Panc1 (cell line): ENCODE results near the gene NMNAT3.

ENCODE experiments used
- TCF7L2 ChIP-seq: IDR thresholded peaks from 2 replicates; pipeline ENCODE4 v1.6.1; 2011; ENCODE audit warnings: mild to moderate bottlenecking, low read depth, low read length, inconsistent platforms
- TF ChIP-seq, protein P1 (sequence below), 2 experiments: IDR thresholded peaks; 2 replicates each; pipeline ENCODE4 v1.6.1; 2011 to 2012; ENCODE audit warnings: low read depth in 2 of 2, control low read depth in 1 of 2, low read length in 1 of 2, mild to moderate bottlenecking in 1 of 2, moderate library complexity in 1 of 2; ENCODE audit not compliant: insufficient read depth in 1 of 2
- TF ChIP-seq, protein P2 (sequence below): fragments of 450-650 bp; IDR thresholded peaks from 2 replicates; pipeline ENCODE4 v1.5.1; 2017; ENCODE audit warnings: mild to moderate bottlenecking

DNA sequence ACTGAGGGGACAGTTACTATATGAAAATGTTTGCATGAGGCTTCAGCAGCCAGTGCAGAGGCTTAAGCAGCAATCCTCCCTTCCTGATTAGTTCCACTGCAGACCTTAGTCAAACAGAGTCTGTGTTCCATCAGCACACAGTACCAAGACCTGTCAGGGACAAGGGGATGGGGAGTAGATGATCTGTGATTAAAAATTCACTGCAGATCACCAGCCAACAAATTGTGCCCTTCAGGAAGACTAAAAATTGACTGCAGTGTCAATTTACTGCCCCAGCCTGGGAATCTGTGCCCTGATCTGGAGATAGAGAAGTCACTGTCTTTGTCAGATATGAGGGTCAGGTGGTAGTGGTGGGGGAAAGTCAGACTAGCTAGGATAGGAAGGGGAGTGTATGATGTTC is 13.8 kb upstream of the NMNAT3 start:
- TF ChIP-seq, protein P1, sequence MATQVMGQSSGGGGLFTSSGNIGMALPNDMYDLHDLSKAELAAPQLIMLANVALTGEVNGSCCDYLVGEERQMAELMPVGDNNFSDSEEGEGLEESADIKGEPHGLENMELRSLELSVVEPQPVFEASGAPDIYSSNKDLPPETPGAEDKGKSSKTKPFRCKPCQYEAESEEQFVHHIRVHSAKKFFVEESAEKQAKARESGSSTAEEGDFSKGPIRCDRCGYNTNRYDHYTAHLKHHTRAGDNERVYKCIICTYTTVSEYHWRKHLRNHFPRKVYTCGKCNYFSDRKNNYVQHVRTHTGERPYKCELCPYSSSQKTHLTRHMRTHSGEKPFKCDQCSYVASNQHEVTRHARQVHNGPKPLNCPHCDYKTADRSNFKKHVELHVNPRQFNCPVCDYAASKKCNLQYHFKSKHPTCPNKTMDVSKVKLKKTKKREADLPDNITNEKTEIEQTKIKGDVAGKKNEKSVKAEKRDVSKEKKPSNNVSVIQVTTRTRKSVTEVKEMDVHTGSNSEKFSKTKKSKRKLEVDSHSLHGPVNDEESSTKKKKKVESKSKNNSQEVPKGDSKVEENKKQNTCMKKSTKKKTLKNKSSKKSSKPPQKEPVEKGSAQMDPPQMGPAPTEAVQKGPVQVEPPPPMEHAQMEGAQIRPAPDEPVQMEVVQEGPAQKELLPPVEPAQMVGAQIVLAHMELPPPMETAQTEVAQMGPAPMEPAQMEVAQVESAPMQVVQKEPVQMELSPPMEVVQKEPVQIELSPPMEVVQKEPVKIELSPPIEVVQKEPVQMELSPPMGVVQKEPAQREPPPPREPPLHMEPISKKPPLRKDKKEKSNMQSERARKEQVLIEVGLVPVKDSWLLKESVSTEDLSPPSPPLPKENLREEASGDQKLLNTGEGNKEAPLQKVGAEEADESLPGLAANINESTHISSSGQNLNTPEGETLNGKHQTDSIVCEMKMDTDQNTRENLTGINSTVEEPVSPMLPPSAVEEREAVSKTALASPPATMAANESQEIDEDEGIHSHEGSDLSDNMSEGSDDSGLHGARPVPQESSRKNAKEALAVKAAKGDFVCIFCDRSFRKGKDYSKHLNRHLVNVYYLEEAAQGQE (IDR thresholded peaks at IDR 0.05; ENCODE audit: insufficient read depth in 1 of 2, low read depth in 2 of 2, low read length in 1 of 2), result no peak
- TF ChIP-seq, protein P2, sequence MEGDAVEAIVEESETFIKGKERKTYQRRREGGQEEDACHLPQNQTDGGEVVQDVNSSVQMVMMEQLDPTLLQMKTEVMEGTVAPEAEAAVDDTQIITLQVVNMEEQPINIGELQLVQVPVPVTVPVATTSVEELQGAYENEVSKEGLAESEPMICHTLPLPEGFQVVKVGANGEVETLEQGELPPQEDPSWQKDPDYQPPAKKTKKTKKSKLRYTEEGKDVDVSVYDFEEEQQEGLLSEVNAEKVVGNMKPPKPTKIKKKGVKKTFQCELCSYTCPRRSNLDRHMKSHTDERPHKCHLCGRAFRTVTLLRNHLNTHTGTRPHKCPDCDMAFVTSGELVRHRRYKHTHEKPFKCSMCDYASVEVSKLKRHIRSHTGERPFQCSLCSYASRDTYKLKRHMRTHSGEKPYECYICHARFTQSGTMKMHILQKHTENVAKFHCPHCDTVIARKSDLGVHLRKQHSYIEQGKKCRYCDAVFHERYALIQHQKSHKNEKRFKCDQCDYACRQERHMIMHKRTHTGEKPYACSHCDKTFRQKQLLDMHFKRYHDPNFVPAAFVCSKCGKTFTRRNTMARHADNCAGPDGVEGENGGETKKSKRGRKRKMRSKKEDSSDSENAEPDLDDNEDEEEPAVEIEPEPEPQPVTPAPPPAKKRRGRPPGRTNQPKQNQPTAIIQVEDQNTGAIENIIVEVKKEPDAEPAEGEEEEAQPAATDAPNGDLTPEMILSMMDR, result no peak
- TF ChIP-seq TCF7L2, result no peak
